Measurements from ENCODE around the gene CDC27. TPM values are rescaled to one million over a fixed set of nuclear protein-coding genes. Genes with fewer than 3 reads are reported as not detected.
"Not testable (repeated sequence)": the region's sequence is repeated elsewhere in the genome, so short reads cannot be mapped to it uniquely, and the experiment has no call there.

Gene CDC27
- total RNA-seq, 2 donors from 2014 or later, result 66.0 to 69.2 TPM

GRCh38 chr17:47184681-47185080 is 4.4 kb downstream of the CDC27 start:
- H3K4me3 ChIP-seq, result peak overlapping the region; percentile 33
- H3K27me3 ChIP-seq (replicated peaks; ENCODE audit: insufficient read depth), result no peaks in the 10 kb centered on the region
- no peak overlapping the region for H3K27ac ChIP-seq
- DNase-seq (ENCODE audit: low spot score) (no peak), ATAC-seq (ENCODE audit: insufficient number of reproducible peaks, low FRiP score, low read depth) (no peak)
- H3K36me3 ChIP-seq, result peaks cover 8% of the 10 kb centered on the region
- peaks cover 56 to 60% of the 10 kb centered on the region in 2 donors for H3K4me1 ChIP-seq (ENCODE audit: control insufficient read depth in 1 of 2, low read depth in 2 of 2)
- TF ChIP-seq CTCF (IDR thresholded peaks at IDR 0.05), result no peak
- no peaks in the 10 kb centered on the region for H3K9me3 ChIP-seq

- peaks cover 36 to 48% of the 10 kb centered on the region in 2 donors for H3K4me1 ChIP-seq (ENCODE audit: control insufficient read depth in 1 of 2, low read depth in 2 of 2)
- not testable (repeated sequence) for H3K9me3 ChIP-seq; DNase-seq (ENCODE audit: low spot score); ATAC-seq (ENCODE audit: insufficient number of reproducible peaks, low FRiP score, low read depth); H3K27ac ChIP-seq; H3K27me3 ChIP-seq (replicated peaks; ENCODE audit: insufficient read depth); H3K4me3 ChIP-seq
- H3K36me3 ChIP-seq, result peaks cover 11% of the 10 kb centered on the region
Observed at GRCh38 chr17:47180988-47181387, 8.1 kb downstream of the CDC27 start.

DNA sequence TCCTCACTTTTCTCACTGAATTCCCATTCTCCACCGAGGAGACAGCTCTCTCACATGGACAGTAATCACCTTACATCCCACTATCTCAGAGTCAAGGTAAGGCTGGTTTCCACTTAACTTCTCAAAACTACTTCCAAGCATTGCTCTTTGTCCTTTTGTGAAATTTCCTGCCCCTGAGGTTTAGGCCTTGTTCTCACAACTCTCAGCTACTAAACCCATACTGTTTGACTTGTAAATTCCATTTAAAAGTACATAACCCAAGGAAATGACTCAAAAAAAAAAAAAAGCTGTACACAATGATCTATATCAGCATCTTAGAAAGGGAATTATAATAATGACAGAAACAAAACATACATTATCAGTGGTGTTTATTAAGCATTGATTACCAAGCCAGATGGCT is 8.8 kb downstream of the CDC27 start:
- Histone ChIP-seq H3K27ac (no peak overlapping the region), H3K27me3 (replicated peaks; ENCODE audit: insufficient read depth) (no peaks in the 10 kb centered on the region), H3K36me3 (peaks cover 13% of the 10 kb centered on the region), H3K9me3 (no peaks in the 10 kb centered on the region), H3K4me1 (ENCODE audit: control insufficient read depth in 1 of 2, low read depth in 2 of 2) (peaks cover 30 to 42% of the 10 kb centered on the region in 2 donors), H3K4me3 (no peak overlapping the region)
- ATAC-seq (ENCODE audit: insufficient number of reproducible peaks, low FRiP score, low read depth) (no peak), DNase-seq (ENCODE audit: low spot score) (no peak)
- TF ChIP-seq CTCF (IDR thresholded peaks at IDR 0.05), result no peak

DNA sequence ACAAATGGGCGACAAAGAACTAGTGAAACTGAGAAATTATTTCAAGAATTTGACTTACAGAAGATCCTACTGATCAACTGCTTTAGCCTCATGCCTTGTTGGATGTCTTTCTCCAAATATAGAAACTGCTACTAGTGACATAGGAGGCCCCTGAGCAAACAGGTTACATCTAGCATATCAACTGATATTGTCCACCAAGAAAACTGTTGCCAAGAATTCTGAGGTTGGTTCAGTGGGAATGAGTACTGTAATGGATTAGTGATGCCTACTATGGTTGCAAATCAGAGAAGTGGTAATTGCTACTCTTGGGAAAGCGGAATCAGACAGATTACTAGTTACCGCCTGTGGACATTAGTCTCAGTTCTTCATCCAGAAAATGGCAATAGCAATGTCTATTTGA is 10.0 kb downstream of the CDC27 start:
- Histone ChIP-seq H3K9me3 (no peaks in the 10 kb centered on the region), H3K27me3 (replicated peaks; ENCODE audit: insufficient read depth) (no peaks in the 10 kb centered on the region), H3K36me3 (peaks cover 18% of the 10 kb centered on the region), H3K4me3 (no peak overlapping the region), H3K27ac (no peak overlapping the region), H3K4me1 (ENCODE audit: control insufficient read depth in 1 of 2, low read depth in 2 of 2) (peaks cover 20 to 33% of the 10 kb centered on the region in 2 donors)
- DNase-seq (ENCODE audit: low spot score) (no peak), ATAC-seq (ENCODE audit: insufficient number of reproducible peaks, low FRiP score, low read depth) (no peak)
- TF ChIP-seq CTCF (IDR thresholded peaks at IDR 0.05), result no peak

DNA sequence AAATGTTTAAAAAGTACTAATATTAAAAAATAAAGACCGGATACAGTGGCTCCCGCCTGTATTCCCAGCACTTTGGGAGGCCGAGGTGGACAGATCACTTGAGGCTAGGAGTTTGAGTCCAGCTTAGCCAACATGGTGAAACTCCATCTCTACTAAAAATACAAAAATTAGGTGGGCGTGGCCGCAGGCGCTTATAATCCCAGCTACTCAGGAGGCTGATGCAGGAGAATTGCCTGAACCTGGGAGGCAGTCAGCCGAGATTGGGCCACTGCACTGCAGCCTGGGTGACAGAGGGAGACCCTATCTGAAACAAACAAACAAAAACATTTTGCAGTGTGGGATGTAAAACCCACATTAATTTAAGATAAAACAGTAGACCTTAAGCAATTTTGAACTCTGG is 11.8 kb downstream of the CDC27 start:
- Histone ChIP-seq H3K9me3 (no peaks in the 10 kb centered on the region), H3K27ac (no peak overlapping the region), H3K36me3 (peaks cover 18% of the 10 kb centered on the region), H3K27me3 (replicated peaks; ENCODE audit: insufficient read depth) (no peaks in the 10 kb centered on the region), H3K4me3 (no peak overlapping the region), H3K4me1 (ENCODE audit: control insufficient read depth in 1 of 2, low read depth in 2 of 2) (peaks cover 4 to 20% of the 10 kb centered on the region in 2 donors)
- no peak for ATAC-seq (ENCODE audit: insufficient number of reproducible peaks, low FRiP score, low read depth)
- TF ChIP-seq CTCF (IDR thresholded peaks at IDR 0.05), result no peak
- no peak for DNase-seq (ENCODE audit: low spot score)

- H3K36me3 ChIP-seq, result peaks cover 18% of the 10 kb centered on the region
- no peak for TF ChIP-seq CTCF (IDR thresholded peaks at IDR 0.05)
- H3K27ac ChIP-seq, result no peak overlapping the region
- ATAC-seq (ENCODE audit: insufficient number of reproducible peaks, low FRiP score, low read depth), result no peak
- no peak overlapping the region for H3K4me3 ChIP-seq
- H3K9me3 ChIP-seq, result no peaks in the 10 kb centered on the region
- H3K27me3 ChIP-seq (replicated peaks; ENCODE audit: insufficient read depth), result no peaks in the 10 kb centered on the region
- no peak for DNase-seq (ENCODE audit: low spot score)
- H3K4me1 ChIP-seq (ENCODE audit: control insufficient read depth in 1 of 2, low read depth in 2 of 2), result peaks cover 3 to 13% of the 10 kb centered on the region in 2 donors
Observed at GRCh38 chr17:47176389-47176826, 12.7 kb downstream of the CDC27 start.

- ATAC-seq (ENCODE audit: insufficient number of reproducible peaks, low FRiP score, low read depth), result not testable (repeated sequence)
- peaks cover 20% of the 10 kb centered on the region for H3K36me3 ChIP-seq
Observed at GRCh38 chr17:47174823-47175222, 14.3 kb downstream of the CDC27 start.

More at GRCh38 chr17:47174823-47175222, 14.3 kb downstream of the CDC27 start:
- not testable (repeated sequence) for H3K27ac ChIP-seq; H3K9me3 ChIP-seq; DNase-seq (ENCODE audit: low spot score); H3K4me3 ChIP-seq; H3K27me3 ChIP-seq (replicated peaks; ENCODE audit: insufficient read depth)
- peaks cover 3 to 12% of the 10 kb centered on the region in 2 donors for H3K4me1 ChIP-seq (ENCODE audit: control insufficient read depth in 1 of 2, low read depth in 2 of 2)

Measured in thoracic aorta (tissue), 2 donors.